Activated naive CD4-positive, alpha-beta T cell (primary cell): ENCODE data around the gene ZBTB16.

Experiments used
- DNase-seq, 4 experiments: peaks; one replicate each; lab custom pipeline; 2025; lab: John Stamatoyannopoulos, UW

The ZBTB16 gene

GRCh38 chr11:114167771-114168448, 108.4 kb downstream of the ZBTB16 start:
- DNase-seq, result no peak

- DNase-seq, result no peak
These were observed 109.2 kb downstream of the ZBTB16 start for GRCh38 chr11:114168691-114169090.

GRCh38 chr11:114169321-114169749, 109.8 kb downstream of the ZBTB16 start:
- DNase-seq, result no peak

GRCh38 chr11:114169821-114170220, 110.3 kb downstream of the ZBTB16 start:
- no peak for DNase-seq

- no peak for DNase-seq
These were observed 110.7 kb downstream of the ZBTB16 start for GRCh38 chr11:114170226-114170625.

- no peak for DNase-seq
These were observed 111.9 kb downstream of the ZBTB16 start for GRCh38 chr11:114171257-114172054.

GRCh38 chr11:114172055-114172861, 112.7 kb downstream of the ZBTB16 start:
- no peak for DNase-seq

- no peak for DNase-seq
These were observed 113.4 kb downstream of the ZBTB16 start for GRCh38 chr11:114172871-114173444.

GRCh38 chr11:114173843-114174242, 114.3 kb downstream of the ZBTB16 start:
- no peak for DNase-seq

- no peak for DNase-seq
These were observed 115.4 kb downstream of the ZBTB16 start for GRCh38 chr11:114174712-114175495.

- no peak for DNase-seq
These were observed 116.2 kb downstream of the ZBTB16 start for GRCh38 chr11:114175706-114176105.

- DNase-seq, result no peak
These were observed 116.8 kb downstream of the ZBTB16 start for GRCh38 chr11:114176321-114176720.

- DNase-seq, result no peak
These were observed 119.1 kb downstream of the ZBTB16 start for GRCh38 chr11:114178656-114179055.

- no peak for DNase-seq
These were observed 119.9 kb downstream of the ZBTB16 start for GRCh38 chr11:114179234-114179941.

- no peak for DNase-seq
These were observed 121.0 kb downstream of the ZBTB16 start for GRCh38 chr11:114180301-114181055.

- no peak for DNase-seq
These were observed 121.7 kb downstream of the ZBTB16 start for GRCh38 chr11:114181195-114181594.

- DNase-seq, result no peak
These were observed 122.2 kb downstream of the ZBTB16 start for GRCh38 chr11:114181752-114182151.

- no peak for DNase-seq
These were observed 123.0 kb downstream of the ZBTB16 start for GRCh38 chr11:114182471-114183043.

- DNase-seq, result peak in 2 of 4 experiments; percentile 14 to 28
These were observed 123.6 kb downstream of the ZBTB16 start for GRCh38 chr11:114183044-114183511.
